Endometrium (tissue), 2 donors: ENCODE results near the gene FSTL4.

Source experiments
- FAIRE-seq: peaks from 2 replicates; lab custom pipeline; 2012; peaks lifted over from hg19 to GRCh38; lab: Jason Lieb, UNC
- donor health status: control.
- donor health status: control.

The FSTL4 gene

GRCh38 chr5:133364936-133365707, 247.2 kb downstream of the FSTL4 start:
- peak; percentile 99 for FAIRE-seq

GRCh38 chr5:133363807-133364587, 248.3 kb downstream of the FSTL4 start:
- no peak for FAIRE-seq

GRCh38 chr5:133362438-133362837, 249.9 kb downstream of the FSTL4 start:
- FAIRE-seq, result no peak

DNA sequence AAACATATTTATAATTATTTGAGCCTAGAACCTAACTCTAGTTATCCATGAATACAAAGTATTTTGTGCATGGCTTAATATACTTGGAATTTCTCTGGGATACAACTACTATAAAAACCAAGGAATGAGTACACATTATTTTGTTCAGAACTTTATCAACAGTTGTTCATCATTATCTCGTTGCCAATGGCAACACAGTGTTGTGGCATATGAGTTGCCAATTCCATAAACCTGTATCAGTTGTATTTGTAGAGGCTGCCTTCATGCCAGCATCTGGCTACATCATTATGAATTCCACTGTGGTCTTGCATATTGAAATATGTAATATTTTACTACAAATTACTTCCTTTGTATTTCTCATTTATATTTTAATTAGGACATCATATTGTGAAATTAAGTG, 250.4 kb downstream of the FSTL4 start:
- no peak for FAIRE-seq

- FAIRE-seq, result no peak
Measured at GRCh38 chr5:133360693-133361472, 251.5 kb downstream of the FSTL4 start.

DNA sequence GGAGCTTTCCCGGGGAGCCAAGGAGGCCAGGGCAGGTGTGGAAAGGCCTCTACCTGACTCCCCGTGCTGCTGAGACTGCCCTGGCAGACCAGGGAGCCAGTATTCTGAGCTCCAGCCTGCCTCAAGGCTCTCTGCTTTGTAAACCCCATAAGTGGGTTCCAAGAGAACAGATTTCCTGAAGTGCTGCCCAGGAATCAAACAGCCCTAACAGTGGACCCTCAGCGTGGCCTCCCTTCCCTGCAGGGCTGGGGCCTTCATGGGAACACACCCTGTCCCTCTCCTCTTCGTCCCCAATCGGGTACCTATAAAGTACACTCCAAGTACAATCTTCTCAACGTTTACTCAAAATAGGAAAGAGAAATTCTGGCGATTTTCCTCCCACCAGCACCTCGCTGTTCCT, 252.5 kb downstream of the FSTL4 start:
- FAIRE-seq, result no peak

- FAIRE-seq, result no peak
Measured at GRCh38 chr5:133358271-133358670, 254.1 kb downstream of the FSTL4 start.

DNA sequence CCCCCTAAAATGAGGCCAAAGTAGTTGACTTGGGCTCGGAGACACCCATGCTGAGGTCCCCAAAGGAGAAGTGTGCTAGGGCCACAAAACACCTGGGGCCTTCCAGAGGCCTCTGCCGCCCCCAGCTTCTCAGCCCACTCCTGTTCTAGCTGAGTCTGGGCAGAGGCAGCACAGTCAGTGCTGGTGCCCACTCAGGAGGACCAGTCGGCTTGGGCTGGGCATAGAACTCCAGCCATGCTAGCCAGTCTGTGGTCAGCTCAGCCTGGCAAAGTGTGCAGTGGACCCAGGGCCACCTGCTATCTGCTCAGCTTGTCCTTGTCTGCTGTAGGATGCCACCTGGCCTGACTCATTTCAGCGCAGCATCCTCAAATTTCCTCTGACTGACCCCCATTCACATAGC, 254.6 kb downstream of the FSTL4 start:
- FAIRE-seq, result no peak

- FAIRE-seq, result no peak
Measured at GRCh38 chr5:133356984-133357421, 255.3 kb downstream of the FSTL4 start.

GRCh38 chr5:133356396-133356983, 255.9 kb downstream of the FSTL4 start:
- no peak for FAIRE-seq

DNA sequence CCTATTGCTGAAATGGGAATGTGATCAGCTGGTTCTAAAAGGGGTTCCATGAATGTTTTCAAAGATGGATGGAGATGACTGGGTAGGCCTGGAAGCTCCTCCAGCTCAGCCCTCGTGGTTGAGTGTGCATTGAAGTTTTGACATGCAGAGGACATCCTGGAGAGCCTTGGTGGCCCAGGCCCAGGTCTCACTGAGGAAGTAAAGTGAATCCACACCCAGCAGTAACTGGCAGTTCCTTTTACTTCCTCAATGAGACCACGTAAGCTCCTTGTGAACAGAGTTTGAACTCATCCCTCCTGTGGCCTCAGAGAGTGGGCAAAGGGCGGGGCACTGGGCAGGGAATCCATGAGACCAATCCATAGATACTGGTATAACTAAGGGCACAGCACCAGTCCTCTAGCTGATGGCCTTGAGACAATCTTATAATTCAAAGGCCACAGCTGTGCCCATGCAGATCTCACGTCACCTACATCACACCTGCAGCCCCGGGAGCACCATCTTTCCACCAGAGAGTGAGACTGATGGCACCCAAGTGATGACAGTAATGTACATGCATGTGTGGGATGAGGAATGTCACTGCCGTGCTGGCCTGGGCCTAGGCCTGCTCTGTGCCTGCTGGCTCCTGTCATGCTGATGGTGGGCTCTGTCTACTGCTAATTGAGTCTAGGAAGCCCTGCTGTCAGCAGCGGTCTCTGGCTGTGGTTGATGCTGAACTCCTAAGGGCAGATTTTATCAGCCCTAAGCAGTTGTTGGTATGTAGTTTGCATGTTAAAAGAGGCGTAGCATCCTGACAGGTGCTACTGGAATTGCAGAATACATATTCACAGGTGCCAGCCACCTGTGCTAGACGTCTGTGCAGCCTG, 257.8 kb downstream of the FSTL4 start:
- no peak for FAIRE-seq

GRCh38 chr5:133353741-133354140, 258.6 kb downstream of the FSTL4 start:
- no peak for FAIRE-seq

DNA sequence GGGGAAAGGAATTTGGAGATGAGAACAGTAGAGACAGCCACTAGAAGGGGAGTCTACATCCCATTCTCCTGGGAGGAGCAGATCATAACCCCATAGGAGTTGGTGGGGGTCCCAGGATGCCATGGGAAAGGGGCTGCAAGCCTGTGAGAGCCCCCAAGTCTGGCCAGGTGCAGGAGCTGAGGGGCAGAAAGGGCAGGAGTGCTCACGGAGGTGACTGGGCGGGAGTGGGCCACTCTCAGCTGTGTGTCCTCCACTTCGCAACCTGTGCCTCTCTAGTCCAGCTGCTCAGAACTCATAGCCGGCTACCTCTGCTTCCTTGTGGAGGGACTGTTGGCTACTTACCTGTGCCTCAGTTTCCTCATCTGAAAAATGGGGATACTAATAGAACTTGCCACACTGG, 263.9 kb downstream of the FSTL4 start:
- no peak for FAIRE-seq

DNA sequence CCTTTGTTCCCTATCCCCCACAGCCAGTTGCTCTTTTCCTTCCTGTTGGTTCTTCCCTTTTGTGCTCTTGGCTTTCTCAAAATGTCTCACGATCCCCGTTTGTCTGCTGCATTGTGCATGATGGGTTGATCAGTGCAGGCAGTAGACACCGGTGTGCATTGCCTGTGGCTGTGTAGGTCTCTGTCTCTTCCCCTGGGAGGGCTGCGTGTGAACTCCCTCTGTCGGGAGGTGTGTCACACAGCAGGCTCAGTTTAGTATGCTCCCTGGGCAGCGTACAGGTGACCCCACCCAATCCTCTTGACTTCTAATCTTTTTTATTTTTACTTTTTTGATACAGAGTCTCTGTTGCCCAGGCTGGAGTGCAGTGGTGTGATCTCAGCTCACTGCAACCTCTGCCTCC, 265.3 kb downstream of the FSTL4 start:
- FAIRE-seq, result no peak

DNA sequence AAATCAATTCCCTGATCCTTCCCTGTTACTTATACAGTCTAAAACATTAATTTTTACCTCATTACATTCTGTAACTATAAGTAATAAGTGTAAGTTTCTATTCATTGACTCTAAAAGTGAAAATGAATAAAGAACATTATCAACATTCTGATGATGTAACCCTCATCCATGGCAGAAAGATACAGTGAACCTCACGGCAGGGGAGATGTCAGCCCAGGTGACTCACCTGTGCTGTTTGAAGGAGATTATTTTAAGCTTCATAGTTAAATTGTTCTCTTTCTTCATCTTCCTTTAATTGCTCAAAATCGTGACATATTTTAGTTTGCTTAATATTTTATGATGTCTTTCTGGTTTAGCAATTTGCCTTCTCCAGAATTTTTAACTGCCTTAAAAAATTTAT, 268.1 kb downstream of the FSTL4 start:
- FAIRE-seq, result no peak

DNA sequence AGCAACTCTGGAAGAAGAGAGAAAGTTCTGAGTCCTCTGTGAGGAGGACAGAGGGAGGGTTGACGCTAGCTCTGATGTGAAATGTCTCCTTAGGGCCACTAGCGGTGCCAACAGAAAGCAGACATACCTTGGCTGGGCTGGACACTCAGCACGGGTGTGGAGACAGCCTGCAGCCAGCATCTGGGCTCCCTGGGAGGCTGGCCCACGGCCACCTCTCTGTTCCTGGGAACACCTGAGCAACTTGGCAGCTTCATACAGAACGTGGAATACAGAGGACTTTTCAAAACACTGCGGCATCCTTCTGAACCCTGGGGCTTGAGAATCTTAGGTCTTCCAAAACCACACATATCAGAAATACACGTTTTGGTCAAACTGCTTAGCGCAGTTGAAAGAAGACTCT, 269.1 kb downstream of the FSTL4 start:
- FAIRE-seq, result no peak

- FAIRE-seq, result no peak
Measured at GRCh38 chr5:133341915-133342710, 270.2 kb downstream of the FSTL4 start.

- no peak for FAIRE-seq
Measured at GRCh38 chr5:133341296-133341695, 271.0 kb downstream of the FSTL4 start.

- no peak for FAIRE-seq
Measured at GRCh38 chr5:133340822-133341221, 271.5 kb downstream of the FSTL4 start.

DNA sequence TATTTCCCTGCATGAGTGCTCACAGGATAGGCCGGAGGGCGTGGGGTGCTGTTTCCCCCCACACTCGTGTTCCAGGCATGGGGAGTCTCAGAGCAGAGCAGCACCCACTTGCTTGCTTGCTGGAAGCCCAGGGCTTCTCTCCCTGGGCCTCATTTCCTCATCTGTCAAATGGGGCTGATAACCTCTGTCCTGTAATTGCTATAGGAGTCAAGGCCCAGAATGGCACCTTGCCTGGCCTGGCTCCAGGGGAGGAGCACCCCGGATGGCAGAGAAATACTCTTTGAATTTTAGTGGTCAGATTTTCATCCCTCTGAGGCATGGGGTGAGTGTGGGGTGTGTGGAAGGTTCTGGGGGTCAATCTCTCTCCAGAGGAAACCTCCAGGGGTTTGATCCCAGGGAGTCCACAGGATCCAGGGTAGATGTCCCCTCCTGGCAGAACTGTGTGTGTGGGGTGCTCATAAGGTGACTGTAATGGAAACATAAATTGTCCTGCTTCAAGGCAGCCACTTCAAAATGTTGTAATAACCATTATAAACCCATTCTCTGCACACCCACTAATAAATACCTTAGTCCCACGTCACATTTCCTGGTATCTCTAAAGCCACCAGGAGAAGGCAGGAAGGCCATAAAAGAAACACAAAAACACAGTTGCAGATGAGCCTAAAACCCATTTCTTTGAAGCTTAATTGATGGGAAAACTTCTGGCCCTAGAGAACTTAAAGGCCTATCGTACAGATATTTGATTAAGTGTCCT, 272.2 kb downstream of the FSTL4 start:
- no peak for FAIRE-seq
